Neural cell (in vitro differentiated cells): ENCODE results near the gene MYLK.

Experiments used
- CTCF ChIP-seq: fragments of 450-650 bp; IDR thresholded peaks from 2 replicates; pipeline ENCODE4 v1.5.1; 2014; ENCODE audit warnings: antibody characterized with exemption, mild to moderate bottlenecking, moderate library complexity; ENCODE audit not compliant: poor library complexity, severe bottlenecking
- EP300 ChIP-seq: fragments of 450-650 bp; conservative IDR thresholded peaks from 2 replicates; pipeline ENCODE4 v1.6.1; 2014; ENCODE audit warnings: antibody characterized with exemption, mild to moderate bottlenecking, moderate library complexity; ENCODE audit not compliant: poor library complexity, severe bottlenecking
- MXI1 ChIP-seq: fragments of 450-650 bp; conservative IDR thresholded peaks from 2 replicates; pipeline ENCODE4 v1.6.1; 2014; ENCODE audit warnings: antibody characterized with exemption, mild to moderate bottlenecking; ENCODE audit not compliant: poor library complexity, severe bottlenecking
- POLR2AphosphoS5 ChIP-seq: IDR thresholded peaks from 2 replicates; pipeline ENCODE4 v1.6.1; 2012
- RAD21 ChIP-seq: fragments of 450-650 bp; conservative IDR thresholded peaks from 2 replicates; pipeline ENCODE4 v1.6.1; 2014; ENCODE audit warnings: antibody characterized with exemption, mild to moderate bottlenecking, moderate library complexity

GRCh38 chr3:123884203-123884831 is at the start of gene MYLK:
- TF ChIP-seq CTCF (no peak), MXI1 (no peak), RAD21 (no peak), POLR2AphosphoS5 (no peak), EP300 (no peak)
